Heart left ventricle (tissue), 13 donors: ENCODE measurements around the gene COL16A1.

Experiments
- CTCF ChIP-seq, 12 donors: fragments of 200-600 bp; sonication (generic) in 4 of 12; IDR thresholded peaks; one replicate each; pipeline versions ENCODE4 v1.5.0 to v1.8.0; 2018 to 2022; ENCODE audit warnings: antibody characterized with exemption in 12 of 12, mild to moderate bottlenecking in 5 of 12
- POLR2A ChIP-seq, 2 donors: fragments of 450-650 bp; IDR thresholded peaks; one replicate each; pipeline ENCODE4 v1.6.1; 2017; ENCODE audit warnings: antibody characterized with exemption in 2 of 2, mild to moderate bottlenecking in 2 of 2, moderate library complexity in 2 of 2
- donor health status: ischemic (EF 13 %, LVEDD 7.1; RV severe dilation, severe dysfunction).
- donor health status: DM: no; HTN: yes; CAD: no.
- donor health status: DM: no; HTN: no; CAD: no.
- donor health status: ischemic (EF 25% LVEDD 6.9; RV normal size, moderate dysfunction).
- donor health status: ischemic (EF 25% LVEDD 5.7; RV mildly dilated, moderate dysfunction).
- donor health status: ischemic (EF 35%, LVEDD 5.7; RV mildly dilated, moderate dysfunction).
- donor health status: nonischemic (EF 11% LVEDD 7.7; RV severe dilation, severe dysfunction).
- donor health status: DM: yes; HTN: yes; CAD: no.
- donor health status: PGD.
- donor health status: ischemic (EF 29% LVEDD 5.4; RV normal size, mild dysfunction).
- donor health status: nonischemic (EF 23%, LVEDD 6.1; RV moderate dilation, normal function).

GRCh38 chr1:31693231-31693630 is 10.6 kb downstream of the COL16A1 start:
- TF ChIP-seq CTCF (IDR thresholded peaks at IDR 0.05) (no peak), POLR2A (IDR thresholded peaks at IDR 0.05) (no peak)
